Activated naive CD8-positive, alpha-beta T cell treated with anti-CD3 and anti-CD28 coated beads for 36 hours (primary cell): ENCODE data around the gene BRI3BP. TPM values are rescaled to one million over a fixed set of nuclear protein-coding genes. Genes with fewer than 3 reads are reported as not detected.
A peak's percentile ranks its signal among the peaks of the same experiment; 100 is the strongest.

ENCODE experiments used
- DNase-seq: peaks from one replicate; pipeline ENCODE4 v3.0.0; 2021
- H3K27ac Mint-ChIP-seq: one replicate; pipeline ENCODE4 v1.8.0; 2022; ENCODE audit warnings: mild to moderate bottlenecking, moderate library complexity, mixed read lengths
- H3K27me3 Mint-ChIP-seq: one replicate; pipeline ENCODE4 v1.8.0; 2022; ENCODE audit warnings: mild to moderate bottlenecking, mixed read lengths
- H3K36me3 Mint-ChIP-seq: one replicate; pipeline ENCODE4 v1.8.0; 2021; ENCODE audit warnings: mild to moderate bottlenecking, mixed read lengths
- H3K4me1 Mint-ChIP-seq: one replicate; pipeline ENCODE4 v1.8.0; 2021; ENCODE audit warnings: mixed read lengths
- H3K4me3 Mint-ChIP-seq: one replicate; pipeline ENCODE4 v1.8.0; 2022; ENCODE audit warnings: mild to moderate bottlenecking, moderate library complexity, mixed read lengths
- H3K9me3 Mint-ChIP-seq: one replicate; pipeline ENCODE4 v1.8.0; 2022; ENCODE audit warnings: mixed read lengths
- total RNA-seq, 2 experiments: library from RNA; stranded (reverse); gene quantifications; one replicate each; pipeline ENCODE4 v1.2.3, GENCODE V29; 2021

Gene BRI3BP
- total RNA-seq, result 10 to 100 TPM; 32.8 to 33.3 TPM

- Mint-ChIP-seq H3K9me3 (no peaks in the 10 kb centered on the region), H3K4me1 (peaks cover 19% of the 10 kb centered on the region), H3K27ac (peak within 1 kb of the TSS; percentile 92), H3K4me3 (peak within 1 kb of the TSS; percentile 91), H3K36me3 (peaks cover 15% of the 10 kb centered on the region), H3K27me3 (no peaks in the 10 kb centered on the region)
- peak; percentile 84 for DNase-seq
Measured at GRCh38 chr12:124993626-124994436, at the start of gene BRI3BP. TSS of gene BRI3BP (plus strand) at chr12:124993645. CDS start at chr12:124993791, 146 bp downstream.

- Mint-ChIP-seq H3K27me3 (no peaks in the 10 kb centered on the region), H3K27ac (no peak overlapping the region), H3K4me1 (no peaks in the 10 kb centered on the region), H3K36me3 (peaks cover 30% of the 10 kb centered on the region), H3K9me3 (no peaks in the 10 kb centered on the region), H3K4me3 (no peak overlapping the region)
- DNase-seq, result no peak
Measured at GRCh38 chr12:124946447-124946793, 47.0 kb upstream of the BRI3BP start.

- H3K4me1 Mint-ChIP-seq, result no peaks in the 10 kb centered on the region
- DNase-seq, result no peak
- no peak overlapping the region for H3K27ac Mint-ChIP-seq
- H3K4me3 Mint-ChIP-seq, result no peak overlapping the region
- no peaks in the 10 kb centered on the region for H3K9me3 Mint-ChIP-seq
- H3K36me3 Mint-ChIP-seq, result peaks cover 29% of the 10 kb centered on the region
- no peaks in the 10 kb centered on the region for H3K27me3 Mint-ChIP-seq
Measured at GRCh38 chr12:124947013-124947412, 46.4 kb upstream of the BRI3BP start.

- Mint-ChIP-seq H3K9me3 (no peaks in the 10 kb centered on the region), H3K4me1 (no peaks in the 10 kb centered on the region), H3K36me3 (peaks cover 27% of the 10 kb centered on the region), H3K4me3 (no peak overlapping the region), H3K27ac (no peak overlapping the region), H3K27me3 (no peaks in the 10 kb centered on the region)
- no peak for DNase-seq
Measured at GRCh38 chr12:124947561-124948398, 45.7 kb upstream of the BRI3BP start.

- no peak overlapping the region for H3K27ac Mint-ChIP-seq
Measured at GRCh38 chr12:124949066-124949465, 44.4 kb upstream of the BRI3BP start.

GRCh38 chr12:124949779-124950728, 43.4 kb upstream of the BRI3BP start:
- H3K9me3 Mint-ChIP-seq, result no peaks in the 10 kb centered on the region
- no peak for DNase-seq
- no peak overlapping the region for H3K4me3 Mint-ChIP-seq
- H3K27ac Mint-ChIP-seq, result no peak overlapping the region
- no peaks in the 10 kb centered on the region for H3K4me1 Mint-ChIP-seq
- peaks cover 31% of the 10 kb centered on the region for H3K36me3 Mint-ChIP-seq
- no peaks in the 10 kb centered on the region for H3K27me3 Mint-ChIP-seq

More at GRCh38 chr12:124949066-124949465, 44.4 kb upstream of the BRI3BP start:
- Mint-ChIP-seq H3K27me3 (no peaks in the 10 kb centered on the region), H3K4me1 (no peaks in the 10 kb centered on the region), H3K4me3 (no peak overlapping the region), H3K36me3 (peaks cover 31% of the 10 kb centered on the region), H3K9me3 (no peaks in the 10 kb centered on the region)
- DNase-seq, result no peak

- H3K27ac Mint-ChIP-seq, result no peak overlapping the region
- H3K36me3 Mint-ChIP-seq, result peaks cover 25% of the 10 kb centered on the region
- H3K27me3 Mint-ChIP-seq, result no peaks in the 10 kb centered on the region
- DNase-seq, result no peak
- no peaks in the 10 kb centered on the region for H3K4me1 Mint-ChIP-seq
- no peak overlapping the region for H3K4me3 Mint-ChIP-seq
- no peaks in the 10 kb centered on the region for H3K9me3 Mint-ChIP-seq
Measured at GRCh38 chr12:124952295-124952694, 41.1 kb upstream of the BRI3BP start.

GRCh38 chr12:124952801-124953200, 40.6 kb upstream of the BRI3BP start:
- no peak overlapping the region for H3K27ac Mint-ChIP-seq
- no peaks in the 10 kb centered on the region for H3K4me1 Mint-ChIP-seq
- H3K9me3 Mint-ChIP-seq, result no peaks in the 10 kb centered on the region
- peaks cover 29% of the 10 kb centered on the region for H3K36me3 Mint-ChIP-seq
- no peak overlapping the region for H3K4me3 Mint-ChIP-seq
- no peaks in the 10 kb centered on the region for H3K27me3 Mint-ChIP-seq
- DNase-seq, result no peak

GRCh38 chr12:124953689-124954405, 39.6 kb upstream of the BRI3BP start:
- Mint-ChIP-seq H3K27me3 (no peaks in the 10 kb centered on the region), H3K4me3 (no peak overlapping the region), H3K36me3 (peaks cover 30% of the 10 kb centered on the region), H3K9me3 (no peaks in the 10 kb centered on the region), H3K4me1 (no peaks in the 10 kb centered on the region), H3K27ac (no peak overlapping the region)
- DNase-seq, result no peak

- DNase-seq, result no peak
- Mint-ChIP-seq H3K36me3 (peaks cover 30% of the 10 kb centered on the region), H3K4me3 (no peak overlapping the region), H3K4me1 (no peaks in the 10 kb centered on the region), H3K27me3 (no peaks in the 10 kb centered on the region), H3K9me3 (no peaks in the 10 kb centered on the region), H3K27ac (no peak overlapping the region)
Measured at GRCh38 chr12:124954771-124955170, 38.7 kb upstream of the BRI3BP start.

- no peaks in the 10 kb centered on the region for H3K9me3 Mint-ChIP-seq
- no peaks in the 10 kb centered on the region for H3K4me1 Mint-ChIP-seq
- H3K27me3 Mint-ChIP-seq, result no peaks in the 10 kb centered on the region
- peaks cover 23% of the 10 kb centered on the region for H3K36me3 Mint-ChIP-seq
- DNase-seq, result no peak
- H3K4me3 Mint-ChIP-seq, result no peak overlapping the region
- no peak overlapping the region for H3K27ac Mint-ChIP-seq
Measured at GRCh38 chr12:124956571-124956970, 36.9 kb upstream of the BRI3BP start.

GRCh38 chr12:124961055-124961454, 32.4 kb upstream of the BRI3BP start:
- DNase-seq, result no peak
- no peak overlapping the region for H3K4me3 Mint-ChIP-seq
- no peaks in the 10 kb centered on the region for H3K9me3 Mint-ChIP-seq
- H3K27me3 Mint-ChIP-seq, result no peaks in the 10 kb centered on the region
- H3K27ac Mint-ChIP-seq, result no peak overlapping the region
- no peaks in the 10 kb centered on the region for H3K4me1 Mint-ChIP-seq
- peaks cover 33% of the 10 kb centered on the region for H3K36me3 Mint-ChIP-seq

GRCh38 chr12:124963211-124963610, 30.2 kb upstream of the BRI3BP start:
- no peak for DNase-seq
- Mint-ChIP-seq H3K4me3 (no peak overlapping the region), H3K9me3 (no peaks in the 10 kb centered on the region), H3K27ac (no peak overlapping the region), H3K36me3 (peaks cover 28% of the 10 kb centered on the region), H3K4me1 (no peaks in the 10 kb centered on the region), H3K27me3 (no peaks in the 10 kb centered on the region)

- Mint-ChIP-seq H3K4me1 (no peaks in the 10 kb centered on the region), H3K9me3 (no peaks in the 10 kb centered on the region), H3K4me3 (no peak overlapping the region), H3K27ac (no peak overlapping the region), H3K27me3 (no peaks in the 10 kb centered on the region), H3K36me3 (peaks cover 27% of the 10 kb centered on the region)
- no peak for DNase-seq
Measured at GRCh38 chr12:124964251-124964650, 29.2 kb upstream of the BRI3BP start.
